SH-SY5Y (cell line): Measurements from ENCODE around the gene ZNF362.

Experiments
- GATA2 ChIP-seq: IDR thresholded peaks from 2 replicates; pipeline ENCODE4 v1.6.1; 2011; ENCODE audit warnings: mild to moderate bottlenecking, low read depth, low read length
- GATA3 ChIP-seq: IDR thresholded peaks from 2 replicates; pipeline ENCODE4 v1.6.1; 2011; ENCODE audit warnings: low read depth, mild to moderate bottlenecking, low read length, moderate library complexity

DNA sequence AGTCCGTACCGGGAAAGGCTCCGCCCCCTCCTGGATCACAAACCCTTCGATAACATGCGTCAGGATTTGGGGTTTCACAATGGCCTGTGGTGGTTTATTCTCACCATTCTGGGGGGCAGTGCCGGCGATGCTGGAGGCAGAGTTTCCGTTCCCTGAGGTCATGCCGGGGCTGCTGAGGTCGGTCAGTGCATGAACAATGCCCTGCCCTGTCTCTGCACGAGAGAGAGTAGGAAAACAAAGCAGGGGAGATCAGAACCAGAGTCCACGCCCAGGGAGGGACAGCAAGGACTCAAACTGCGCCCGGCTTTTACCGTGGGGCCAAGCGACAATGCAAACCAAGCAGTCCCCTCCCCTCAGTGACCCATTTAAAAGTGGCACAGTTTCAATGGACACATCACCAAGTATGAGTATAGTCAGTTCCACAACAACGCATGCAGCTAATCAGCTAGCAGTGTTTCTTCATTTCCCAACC is 77.8 kb downstream of the ZNF362 start:
- TF ChIP-seq GATA2 = no peak
- no peak for TF ChIP-seq GATA3
